Raji (cell line): ENCODE measurements around the gene SYMPK.
A peak's percentile ranks its signal among the peaks of the same experiment; 100 is the strongest.

ENCODE experiments used
- POLR2A ChIP-seq: IDR thresholded peaks from 2 replicates; pipeline ENCODE4 v1.6.1; 2011; ENCODE audit warnings: low read depth, low read length, control low read depth; ENCODE audit not compliant: insufficient read depth

The SYMPK gene

DNA sequence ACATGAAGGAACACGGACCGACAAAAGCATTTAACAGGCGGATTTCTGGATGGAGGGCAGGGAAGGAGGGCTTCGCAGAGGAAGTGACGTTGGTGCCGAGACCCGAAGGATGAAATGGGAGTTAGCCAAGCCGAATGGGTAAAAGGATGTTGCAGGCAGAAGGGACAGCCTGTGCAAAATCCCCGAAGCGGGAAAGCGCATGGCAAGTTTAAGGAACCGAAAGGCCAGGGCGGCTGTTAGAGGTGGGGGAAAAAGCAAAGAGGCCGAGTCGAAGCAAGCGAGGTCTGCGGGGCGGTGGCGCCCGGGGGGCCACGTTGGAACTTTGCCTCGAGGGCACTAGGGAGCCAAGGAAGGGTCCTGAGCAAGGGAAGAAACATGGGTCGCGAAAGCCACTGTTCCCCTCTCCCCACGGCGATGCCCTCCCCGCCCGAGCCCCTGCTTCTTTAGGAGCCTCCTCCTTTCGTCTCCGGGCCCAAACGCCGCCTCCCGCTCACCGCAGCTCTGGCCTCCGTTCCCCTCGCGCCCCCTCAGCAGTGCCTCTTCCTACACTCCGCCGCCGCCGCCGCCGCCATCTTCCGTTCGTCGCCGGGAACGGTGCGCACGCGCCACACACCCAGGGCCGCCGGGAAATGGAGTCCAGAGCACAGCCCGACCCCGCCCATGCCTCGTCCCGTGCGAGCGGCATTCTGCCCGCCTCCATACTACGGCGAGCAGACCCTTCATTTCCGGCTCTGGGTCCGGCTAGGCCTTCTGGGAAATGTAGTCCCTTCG lies at the start of gene SYMPK:
SYMPK (minus strand) TSS at position 584 of the 771 bp plus-strand sequence. CDS start 8,652 bp downstream, outside the sequence.
- TF ChIP-seq POLR2A = peak; percentile 79

DNA sequence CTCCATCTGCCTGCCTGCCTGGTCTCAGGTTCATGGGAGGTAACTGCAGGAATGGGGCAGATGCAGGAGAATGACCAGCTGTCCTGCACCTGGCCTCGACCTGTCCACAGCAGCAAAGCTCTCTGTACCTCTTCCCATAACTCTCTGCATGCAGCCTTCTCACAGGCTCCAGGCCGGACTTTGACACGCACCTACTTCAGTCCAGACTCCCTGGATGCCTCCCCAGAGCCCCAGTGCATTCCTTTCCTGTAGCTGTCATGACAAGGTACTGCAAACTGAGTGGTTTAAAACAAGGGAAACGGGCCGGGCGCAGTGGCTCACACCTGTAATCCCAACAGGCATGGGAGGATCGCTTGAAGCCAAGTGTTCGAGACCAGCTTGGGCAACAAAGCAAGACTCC lies 48.3 kb upstream of the SYMPK start:
- TF ChIP-seq POLR2A = no peak

DNA sequence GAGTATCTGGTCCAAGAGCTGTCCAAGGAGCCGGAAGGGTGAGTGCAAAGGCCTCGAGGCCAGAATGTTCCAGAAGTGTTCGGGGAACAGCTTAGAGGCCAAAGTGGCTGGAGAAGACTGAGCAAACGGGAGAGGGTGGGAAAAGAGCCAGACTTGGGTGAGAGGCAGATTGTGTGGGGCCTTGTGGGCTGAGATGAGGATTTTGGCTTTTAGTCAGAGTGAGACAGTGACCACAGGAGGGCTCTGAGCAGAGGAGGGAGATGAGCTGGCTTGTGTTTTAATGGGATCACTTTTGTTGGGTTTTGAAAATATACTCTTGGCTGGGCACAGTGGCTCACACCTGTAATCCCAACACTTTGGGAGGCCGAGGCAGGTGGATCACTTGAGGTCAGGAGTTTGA lies 46.0 kb upstream of the SYMPK start:
- TF ChIP-seq POLR2A = no peak

DNA sequence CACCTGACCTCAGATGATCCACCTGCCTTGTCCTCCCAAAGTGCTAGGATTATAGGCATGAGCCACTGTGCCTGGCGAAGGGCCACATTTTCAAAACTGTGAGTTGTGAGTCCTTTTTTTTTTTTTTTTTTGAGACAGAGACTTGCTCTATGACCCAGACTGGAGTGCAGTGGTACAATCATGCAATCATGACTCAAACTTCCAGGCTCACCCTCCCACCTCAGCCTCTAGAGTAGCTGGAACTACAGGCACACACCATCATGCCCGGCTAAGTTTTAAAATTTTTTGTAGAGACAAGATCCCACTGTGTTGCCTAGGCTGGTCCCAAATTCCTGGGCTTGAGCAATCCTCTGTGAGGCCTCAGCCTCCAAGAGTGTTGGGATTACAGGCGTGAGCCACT lies 43.3 kb upstream of the SYMPK start:
- no peak for TF ChIP-seq POLR2A

DNA sequence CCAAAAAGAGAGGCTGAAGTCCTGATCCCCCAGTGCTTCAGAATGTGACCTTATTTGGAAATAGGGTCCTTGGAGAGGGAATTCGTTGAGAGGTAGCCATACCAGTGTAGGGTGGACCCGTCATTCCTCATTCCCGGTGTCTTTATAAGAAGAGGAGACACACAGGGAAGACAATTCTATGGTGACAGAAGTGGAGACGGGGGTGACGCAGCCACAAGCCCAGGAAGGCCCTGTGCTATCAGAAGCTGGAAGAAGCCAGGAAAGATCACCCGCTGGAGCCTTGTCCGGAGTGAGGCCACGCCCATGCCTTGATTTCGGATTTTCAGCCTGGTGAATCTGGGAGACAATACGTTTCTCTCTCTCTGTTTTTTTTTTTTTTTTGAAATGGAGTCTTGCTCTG lies 42.1 kb upstream of the SYMPK start:
- TF ChIP-seq POLR2A = no peak

DNA sequence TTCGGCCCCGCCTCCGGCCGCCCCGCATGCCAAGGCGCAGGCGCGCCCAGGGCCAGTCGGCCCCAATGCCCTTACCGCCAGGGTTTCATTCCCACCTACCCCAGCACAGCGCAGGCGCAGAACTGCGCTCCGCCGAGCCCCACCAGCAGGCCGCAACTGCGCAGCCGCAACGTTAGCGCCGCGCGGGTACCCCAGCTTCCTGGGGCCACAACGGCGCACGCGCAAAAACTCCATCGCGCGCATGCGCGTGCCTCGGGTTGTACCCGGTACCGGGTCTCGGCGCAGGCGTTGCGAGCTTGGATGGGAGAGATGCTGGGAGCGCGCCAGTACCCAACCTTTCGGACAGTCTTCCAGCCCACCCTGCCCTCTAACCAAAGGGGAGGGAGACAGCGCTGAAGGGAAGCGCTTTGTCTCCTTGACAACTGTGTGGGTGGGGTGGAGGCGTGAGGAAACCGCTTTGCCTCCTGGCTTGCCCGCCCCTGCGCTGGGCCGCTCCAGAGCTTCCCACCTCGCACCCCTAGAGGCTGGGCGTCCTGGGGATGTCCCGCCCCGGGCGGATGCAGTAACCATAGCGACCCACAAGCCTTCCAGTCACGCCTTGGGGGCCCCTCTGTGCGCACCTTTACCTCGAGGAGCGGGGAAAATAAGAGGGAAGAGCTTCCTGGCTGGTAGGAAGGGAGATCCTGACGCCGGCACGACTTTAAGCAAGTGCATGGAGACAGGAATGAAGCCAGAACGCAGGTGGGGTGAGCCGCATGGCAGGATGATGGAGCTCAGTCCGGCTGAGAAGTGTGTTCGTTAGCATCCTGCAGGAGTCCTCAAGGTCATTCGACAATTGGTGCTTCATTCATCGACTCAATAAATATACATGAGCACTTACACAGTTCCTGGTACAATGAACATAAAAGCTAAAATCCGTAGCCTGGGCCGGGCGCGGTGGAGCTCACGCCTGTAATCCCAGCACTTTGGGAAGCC lies 40.0 kb upstream of the SYMPK start:
- TF ChIP-seq POLR2A = peak; percentile 98

DNA sequence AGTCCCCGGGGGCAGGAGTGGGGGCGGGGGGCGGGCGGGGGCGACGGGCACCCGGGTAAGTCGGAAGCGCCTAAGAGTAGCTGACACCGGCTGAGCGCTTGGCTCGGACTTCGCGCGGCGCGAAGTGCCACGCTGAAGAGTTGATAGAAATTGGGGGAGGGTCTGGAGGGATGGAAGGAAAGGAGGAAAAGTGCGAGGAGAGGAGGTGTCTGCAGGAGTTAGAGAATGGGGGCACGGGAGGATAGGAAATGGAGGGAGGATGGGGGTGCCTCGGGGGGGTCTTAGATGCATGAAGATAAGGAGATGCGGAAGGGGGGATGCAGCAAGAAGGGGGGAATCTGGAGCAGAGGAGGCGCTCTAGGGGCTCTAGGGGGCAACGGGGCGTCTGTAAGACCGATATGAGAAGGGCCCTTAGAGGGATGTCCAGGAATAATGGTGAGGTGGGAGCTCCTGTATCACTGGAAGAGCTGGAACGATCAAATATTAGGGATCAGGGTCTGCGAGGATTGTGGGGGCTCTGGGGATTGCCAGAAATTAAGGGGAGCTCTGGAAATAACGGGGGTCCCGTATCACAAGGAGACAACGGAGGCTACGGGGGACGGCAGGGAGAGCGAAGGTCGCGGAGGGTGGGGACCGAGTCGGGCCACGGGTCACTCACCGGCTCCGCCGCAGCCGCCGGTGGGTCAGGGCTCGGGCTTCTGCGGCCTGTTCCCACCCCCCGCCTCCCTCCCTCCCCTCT lies 39.1 kb upstream of the SYMPK start, which contains the start of gene MYPOP:
MYPOP (minus strand) TSS at position 702 of the 739 bp plus-strand sequence. CDS start 840 bp downstream, outside the sequence.
- no peak for TF ChIP-seq POLR2A

DNA sequence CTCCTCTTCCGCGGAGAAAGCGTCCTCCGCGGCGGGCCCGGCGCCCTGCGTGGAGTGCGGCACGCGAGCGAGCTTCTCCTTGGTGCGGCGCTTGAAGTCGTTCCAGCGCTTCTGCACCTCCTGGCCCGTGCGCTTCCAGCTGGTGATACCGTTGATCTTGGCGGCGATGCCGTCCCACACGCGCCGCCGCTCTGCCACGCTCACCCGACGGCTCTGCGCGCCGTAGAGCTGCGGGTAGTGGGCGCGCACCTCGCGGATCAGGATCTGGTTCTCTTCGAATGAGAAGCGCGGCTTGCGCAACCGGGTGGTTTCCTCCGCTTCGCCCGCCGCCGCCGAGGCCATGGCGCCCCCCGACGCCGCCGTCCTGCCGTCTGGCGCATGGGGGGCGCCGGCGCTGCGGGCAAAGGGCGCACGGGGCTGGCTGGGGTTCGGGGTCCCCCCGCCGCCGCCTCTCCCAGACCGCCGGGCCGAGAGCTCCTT lies 38.5 kb upstream of the SYMPK start:
- TF ChIP-seq POLR2A = no peak

DNA sequence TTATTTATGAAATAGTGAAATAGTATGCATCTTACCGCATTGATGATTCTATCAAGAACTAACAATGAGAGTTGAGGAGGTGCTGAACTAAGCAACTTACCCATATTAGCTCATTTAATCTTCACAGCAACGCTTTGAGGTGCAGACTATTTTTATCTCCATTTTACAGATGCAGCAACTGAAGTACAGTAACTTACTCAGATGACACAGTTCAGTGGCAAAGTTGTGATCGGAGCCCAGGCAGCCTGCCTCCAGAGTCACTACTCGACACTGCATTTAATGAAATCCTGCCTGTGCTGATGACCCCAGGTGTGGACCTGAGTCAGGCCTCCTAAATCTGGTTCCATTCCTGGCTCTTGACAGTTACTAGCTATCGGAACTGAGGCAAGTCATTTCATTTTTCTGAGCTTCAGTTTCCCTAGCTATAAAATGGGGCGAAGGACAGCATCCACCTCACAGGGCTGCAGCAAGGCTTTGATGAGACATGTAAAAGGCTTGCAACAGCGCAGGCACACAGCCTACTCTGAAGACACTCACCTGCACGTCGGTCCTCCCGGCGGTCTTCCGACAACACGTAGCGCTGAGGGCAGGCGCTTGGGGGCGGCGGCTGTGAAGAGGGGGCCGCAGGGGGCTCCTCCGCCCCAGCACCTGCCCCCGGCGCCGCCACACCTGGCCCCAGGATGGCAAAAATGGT lies 37.9 kb upstream of the SYMPK start:
- TF ChIP-seq POLR2A = no peak

DNA sequence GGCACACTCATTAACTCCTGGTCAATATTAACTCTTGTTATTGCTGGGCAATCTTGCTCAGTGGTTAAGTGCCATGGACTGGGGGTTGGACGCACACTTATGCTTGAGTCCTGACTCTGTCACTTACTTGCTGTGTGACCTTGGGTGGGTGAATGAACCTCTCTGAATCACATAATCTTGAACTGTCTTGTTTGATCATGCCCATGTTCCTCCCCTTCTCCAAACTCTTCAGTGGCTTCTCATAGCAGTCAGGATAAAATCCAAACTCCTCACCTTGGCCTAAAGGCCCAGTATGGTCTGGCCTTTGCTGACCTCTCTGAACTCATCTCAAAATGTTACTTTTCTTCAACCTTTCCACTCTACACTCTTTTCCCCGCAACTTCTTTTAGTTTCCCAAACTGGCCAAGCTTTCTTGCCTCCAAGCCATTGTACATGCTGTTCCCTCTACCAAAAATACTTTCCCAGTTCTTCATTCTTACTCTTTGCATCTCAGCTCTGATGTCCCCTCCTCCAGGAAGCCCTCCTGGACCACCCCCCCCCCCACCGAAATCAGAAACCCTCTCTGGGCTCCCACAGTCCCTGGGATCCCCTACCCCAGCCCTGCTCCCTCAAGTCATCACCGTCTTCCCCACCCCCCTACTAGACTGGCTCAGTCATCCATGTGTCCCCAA lies 37.1 kb upstream of the SYMPK start:
- no peak for TF ChIP-seq POLR2A

DNA sequence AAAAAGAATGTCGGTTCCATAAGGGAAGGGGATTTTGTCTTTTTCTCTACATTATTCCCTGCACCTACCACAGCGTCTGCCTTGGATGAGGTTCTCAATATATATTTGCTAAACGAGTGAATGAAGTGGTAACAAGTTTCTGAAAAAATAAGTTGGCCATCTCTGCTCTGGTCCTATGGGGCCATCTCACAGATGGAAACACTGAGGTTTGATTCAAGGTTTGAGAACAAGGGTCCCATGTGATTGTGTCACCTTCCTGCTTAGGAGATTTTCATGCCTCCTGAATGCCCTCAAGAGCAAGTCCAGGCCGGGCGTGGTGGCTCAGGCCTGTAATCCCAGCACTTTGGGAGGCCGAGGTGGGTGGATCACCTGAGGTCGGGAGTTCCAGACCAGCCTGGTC lies 36.3 kb upstream of the SYMPK start:
- TF ChIP-seq POLR2A = no peak

DNA sequence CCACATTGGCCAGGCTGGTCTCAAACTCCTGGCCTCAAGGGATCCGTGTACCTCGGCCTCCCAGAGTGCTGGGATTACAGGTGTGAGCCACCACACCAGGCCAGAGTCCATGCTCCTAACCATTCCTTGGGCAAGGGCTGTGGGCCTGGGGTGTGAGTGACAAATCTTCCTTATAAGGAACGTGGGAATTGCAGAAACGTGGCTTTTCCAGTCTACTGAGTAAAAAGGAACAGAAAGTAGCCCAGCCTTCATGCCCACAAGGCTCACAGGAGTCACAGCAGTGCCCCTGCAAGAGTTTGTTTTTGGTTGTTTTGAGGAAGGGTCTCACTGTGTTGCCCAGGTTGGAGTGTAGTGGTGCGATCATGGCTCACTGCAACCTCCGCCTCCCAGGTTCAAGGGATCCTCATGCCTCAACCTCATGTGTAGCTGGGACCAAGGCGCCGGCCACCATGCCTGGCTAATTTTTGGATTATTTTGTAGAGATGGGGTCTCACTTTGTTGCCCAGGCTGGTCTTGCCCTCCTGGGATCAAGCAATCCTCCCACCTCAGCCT lies 34.4 kb upstream of the SYMPK start:
- TF ChIP-seq POLR2A = no peak

DNA sequence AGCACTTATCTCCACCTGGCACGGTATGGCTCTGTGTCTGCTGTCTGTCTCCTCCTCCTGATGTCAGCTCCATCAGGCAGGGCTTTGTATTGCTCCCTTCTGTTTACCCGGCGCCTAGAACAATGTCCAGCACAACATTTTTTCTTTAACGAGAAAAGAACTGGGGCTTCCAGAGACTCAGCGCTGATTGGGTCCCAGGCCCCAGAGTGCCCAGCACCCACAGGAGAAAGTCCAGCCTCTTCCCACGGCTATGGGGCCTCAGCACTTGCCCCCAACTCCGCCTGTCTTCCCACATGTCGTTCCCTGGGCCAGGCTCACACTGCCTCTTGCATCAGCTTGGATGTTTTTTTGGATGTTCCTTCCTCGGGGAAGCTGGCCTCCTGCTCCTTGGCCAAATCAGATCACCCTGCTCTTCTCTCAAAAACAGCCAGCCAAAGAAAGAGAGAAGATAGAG lies 32.6 kb upstream of the SYMPK start:
- TF ChIP-seq POLR2A = no peak
